HG03469 (cell line): ENCODE measurements around the gene CDK15.
"Not testable (repeated sequence)": the region's sequence is repeated elsewhere in the genome, so short reads cannot be mapped to it uniquely, and the experiment has no call there.

Source experiments
- ATAC-seq: cut with Tn5 transposase; IDR thresholded peaks from one replicate; pipeline ENCODE4 v1.9.1; 2021; ENCODE audit warnings: mild to moderate bottlenecking, moderate library complexity, moderate number of reproducible peaks; ENCODE audit not compliant: unreplicated experiment

CDK15 gene

DNA sequence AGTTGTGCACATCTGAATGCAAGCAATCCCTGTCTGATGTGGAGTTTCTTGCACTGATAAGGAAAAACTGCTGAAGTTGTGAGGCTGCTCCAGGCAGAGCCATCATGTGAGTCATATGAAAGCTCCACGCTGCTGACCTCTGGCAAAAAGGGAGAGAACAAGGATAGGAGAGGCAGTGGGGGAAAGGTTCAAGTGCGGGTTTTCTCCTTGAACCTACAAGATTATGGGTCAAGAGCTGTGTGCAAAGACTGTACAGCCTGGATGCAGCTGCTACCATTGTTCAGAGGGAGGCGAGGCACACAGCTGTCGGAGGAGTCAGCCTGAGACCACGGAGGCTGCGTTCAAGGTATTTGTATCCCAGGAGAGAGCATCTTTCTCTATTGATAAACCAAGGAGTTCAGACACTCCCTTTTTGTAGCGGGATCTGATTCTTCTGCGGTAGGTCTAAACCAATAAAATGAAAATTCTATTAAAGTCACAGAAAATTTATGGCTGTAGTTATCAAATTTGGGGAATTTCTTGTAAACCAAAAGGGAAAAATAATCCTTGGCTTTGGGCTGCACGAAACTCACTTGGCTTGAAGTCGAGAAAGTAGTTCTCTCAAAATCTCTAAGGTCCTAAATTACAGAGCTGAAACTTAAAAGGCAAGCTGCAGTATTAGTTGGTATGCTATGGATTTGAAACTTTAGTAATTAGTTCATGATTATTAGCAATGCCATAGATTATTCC, at the start of gene CDK15:
CDK15 (plus strand) TSS at position 96 of the 729 bp plus-strand sequence; CDS start at position 224, 128 bp downstream.
- ATAC-seq: no peak

DNA sequence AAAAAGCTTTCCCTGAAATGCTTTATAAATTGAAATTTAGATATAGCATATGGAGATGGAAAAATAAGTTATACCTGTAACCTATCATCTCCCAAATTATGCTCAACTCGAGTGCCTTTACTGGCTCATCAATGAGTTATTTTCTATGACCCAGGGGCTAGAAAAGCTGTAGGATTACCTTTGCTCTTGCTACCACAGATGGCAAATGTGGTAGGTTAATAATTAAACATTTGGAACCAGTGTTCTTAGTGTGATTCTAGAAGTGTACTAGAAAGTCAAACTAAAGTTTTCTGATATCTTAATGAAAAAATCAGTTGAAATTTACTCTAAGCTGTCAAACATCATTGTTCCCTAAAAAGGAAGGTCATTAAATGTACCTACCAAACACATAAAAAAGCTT, 48.1 kb upstream of the CDK15 start:
- no peak for ATAC-seq

DNA sequence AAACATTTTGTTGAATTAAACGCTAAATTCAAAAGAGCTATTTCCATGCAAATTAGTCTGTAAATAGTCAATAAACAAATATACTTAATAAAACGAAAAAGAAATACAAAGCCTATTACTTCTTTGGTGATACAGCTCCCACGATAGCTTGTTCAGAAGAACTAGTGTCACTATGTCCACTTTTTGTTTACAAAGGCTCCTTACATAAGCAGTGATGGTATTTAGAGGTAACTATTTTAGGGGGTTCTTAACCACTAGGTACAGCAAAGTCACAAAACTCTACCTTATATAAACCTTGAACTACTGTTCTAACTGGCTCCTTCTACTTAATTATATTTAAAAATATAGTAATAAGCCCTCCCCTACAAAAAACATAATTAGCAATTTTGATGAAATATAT, 47.5 kb upstream of the CDK15 start:
- ATAC-seq: no peak

DNA sequence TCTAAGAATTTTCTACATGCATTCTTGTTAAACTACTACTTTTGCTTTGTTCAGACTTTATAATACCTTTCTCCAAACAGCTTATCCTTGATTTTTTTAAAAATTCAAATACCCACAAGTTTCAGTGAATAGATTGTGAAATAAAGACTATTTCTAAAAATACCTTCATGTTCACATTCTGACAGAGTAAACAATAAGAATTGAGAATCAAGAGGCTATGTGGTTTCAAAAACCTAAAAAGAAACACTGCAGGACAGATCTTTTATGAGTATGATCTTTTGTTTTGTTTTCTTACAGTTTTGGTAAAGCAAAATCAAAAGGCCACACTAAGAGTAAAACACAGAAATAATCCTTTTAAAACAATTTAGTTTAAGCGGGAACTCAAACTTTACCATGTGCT, 46.8 kb upstream of the CDK15 start:
- no peak for ATAC-seq

DNA sequence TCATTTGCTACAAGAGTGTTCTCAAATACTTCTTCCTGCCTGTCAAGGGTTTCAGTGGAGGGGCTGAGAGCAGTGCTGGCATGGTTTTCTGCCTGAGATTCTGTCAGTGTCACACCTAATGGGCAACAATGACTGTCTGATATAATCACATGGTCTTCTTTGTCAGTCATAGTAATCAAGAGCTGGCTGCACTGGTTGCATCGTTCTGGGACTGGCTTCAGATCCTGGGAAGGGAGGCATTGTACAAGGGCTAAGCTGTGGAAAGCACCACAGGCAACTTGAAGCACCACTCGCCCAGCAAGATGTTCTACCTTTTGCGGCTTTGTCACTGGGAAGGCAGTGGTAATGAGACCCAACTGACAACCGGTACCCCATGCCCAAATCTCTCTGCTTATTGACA, 45.2 kb upstream of the CDK15 start:
- ATAC-seq: no peak

DNA sequence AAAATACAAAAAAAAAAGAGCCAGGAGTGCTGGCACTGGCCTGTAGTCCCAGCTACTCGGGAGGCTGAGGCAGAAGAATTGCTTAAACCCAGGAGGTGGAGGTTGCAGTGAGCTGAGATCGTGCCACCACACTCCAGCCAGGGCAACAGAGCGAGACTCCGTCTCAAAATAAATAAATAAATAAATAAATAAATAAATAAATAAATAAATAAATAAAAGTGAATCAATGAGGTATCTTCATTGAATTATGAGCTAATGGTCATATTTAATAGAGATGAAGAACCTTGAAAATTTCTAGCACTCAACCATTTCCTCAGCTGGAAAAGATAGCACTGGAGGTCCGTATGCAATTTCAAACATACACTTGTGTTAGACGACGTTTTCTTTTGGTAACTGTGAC, 41.9 kb upstream of the CDK15 start:
- not testable (repeated sequence) for ATAC-seq

DNA sequence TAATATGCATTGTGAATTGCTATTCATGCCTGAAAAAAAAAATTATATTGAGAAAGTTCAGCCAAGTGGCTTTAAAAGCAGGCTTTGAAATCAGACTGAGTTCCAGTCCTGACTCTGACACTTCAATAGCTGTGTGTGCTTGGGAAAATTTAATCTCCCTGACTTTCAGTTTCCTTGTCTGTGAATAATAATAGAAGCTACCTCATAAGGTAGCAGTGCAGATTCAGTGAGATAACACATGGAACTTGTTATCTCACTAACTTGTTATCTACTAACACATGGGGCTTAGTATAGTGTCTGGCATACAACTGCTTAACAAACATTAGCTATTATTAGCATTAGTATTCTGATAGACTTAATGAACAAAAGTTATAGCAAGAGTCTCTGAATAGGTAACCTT, 40.5 kb upstream of the CDK15 start:
- no peak for ATAC-seq

DNA sequence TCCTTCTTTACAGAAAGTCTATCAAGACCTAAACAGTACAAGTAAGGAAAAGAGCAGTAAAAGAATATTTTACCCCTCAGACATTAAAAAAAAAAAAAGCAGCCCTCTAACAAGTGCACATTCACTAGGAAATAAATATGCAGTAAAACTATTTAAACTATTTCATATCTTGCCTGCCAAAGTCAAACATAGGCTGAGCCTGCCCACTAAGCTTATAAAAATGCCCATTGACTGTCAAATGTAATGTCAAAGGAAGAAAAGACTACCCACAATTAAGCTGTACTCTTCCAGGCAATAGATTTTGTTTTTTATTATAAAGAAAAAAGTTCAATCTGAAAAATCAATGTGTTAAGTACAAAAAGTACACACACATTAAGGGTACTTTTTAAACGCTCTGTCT, 37.4 kb upstream of the CDK15 start:
- no peak for ATAC-seq

DNA sequence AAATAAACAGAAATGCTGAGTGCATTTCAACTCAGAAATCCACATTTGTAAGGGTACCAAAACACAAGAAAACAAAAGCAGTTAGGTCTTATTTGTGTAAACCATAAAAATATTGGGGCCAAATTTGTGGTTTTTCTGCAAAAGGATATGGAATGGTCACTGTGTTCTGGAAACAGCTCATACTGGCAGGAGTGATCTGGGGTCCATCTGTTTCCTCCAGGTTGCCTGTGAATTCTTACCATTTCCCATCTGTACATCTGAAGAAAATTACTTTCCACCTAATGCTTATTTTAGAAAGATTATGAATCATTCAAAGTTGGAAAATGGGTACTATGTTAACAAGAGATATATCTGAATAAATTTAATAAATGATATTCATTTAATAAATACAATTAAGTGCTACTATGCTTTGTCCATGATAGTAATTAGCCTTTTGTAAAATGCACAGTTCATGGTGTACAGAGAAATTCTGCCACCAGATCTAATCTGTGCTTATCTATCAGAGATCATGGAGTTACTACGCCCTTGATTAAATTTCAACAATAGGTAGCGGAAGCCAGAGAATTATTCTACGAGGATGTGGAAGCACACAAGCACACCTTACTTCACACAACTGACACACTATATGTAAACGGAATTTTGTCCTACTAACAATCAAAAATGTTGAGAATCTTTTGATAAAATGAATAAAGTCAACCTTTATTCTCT, 36.5 kb upstream of the CDK15 start:
- no peak for ATAC-seq

DNA sequence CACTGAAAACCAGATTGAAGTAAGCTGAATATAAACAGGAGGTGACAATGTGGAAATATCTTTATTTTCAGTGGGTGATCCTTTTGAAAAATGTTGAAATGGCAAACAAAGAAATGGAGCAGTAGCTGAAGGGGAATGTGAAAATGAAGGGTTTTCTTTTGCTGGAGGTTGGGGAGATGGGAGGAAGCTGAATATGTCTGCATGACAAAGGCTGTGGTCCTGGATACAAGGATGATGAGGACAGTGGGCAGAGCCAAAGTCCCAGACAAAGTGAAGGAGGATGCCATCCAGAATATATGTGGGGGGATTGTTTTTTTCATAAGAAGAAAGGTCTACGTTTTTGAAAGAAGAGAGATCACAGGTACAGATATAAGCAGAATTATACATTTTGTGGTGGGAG, 32.3 kb upstream of the CDK15 start:
- no peak for ATAC-seq

DNA sequence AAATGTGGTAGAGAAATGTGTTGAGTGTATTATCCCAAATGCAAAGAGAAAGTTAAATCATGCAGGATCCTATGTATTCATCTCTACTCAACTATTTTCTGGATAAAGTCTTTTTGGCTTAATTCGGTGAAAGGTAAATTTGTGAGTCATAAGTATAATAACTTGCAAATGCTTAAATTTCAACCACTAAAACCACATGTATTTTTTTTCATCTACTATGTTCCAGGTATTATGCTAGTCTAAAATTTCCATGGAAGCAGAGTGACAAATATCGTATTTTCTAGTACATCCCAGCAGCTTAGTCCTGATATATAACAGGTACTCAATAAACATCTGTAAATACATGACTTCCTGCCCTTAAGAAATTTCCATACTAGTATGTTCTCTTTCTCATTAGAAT, 31.8 kb upstream of the CDK15 start:
- ATAC-seq: no peak

DNA sequence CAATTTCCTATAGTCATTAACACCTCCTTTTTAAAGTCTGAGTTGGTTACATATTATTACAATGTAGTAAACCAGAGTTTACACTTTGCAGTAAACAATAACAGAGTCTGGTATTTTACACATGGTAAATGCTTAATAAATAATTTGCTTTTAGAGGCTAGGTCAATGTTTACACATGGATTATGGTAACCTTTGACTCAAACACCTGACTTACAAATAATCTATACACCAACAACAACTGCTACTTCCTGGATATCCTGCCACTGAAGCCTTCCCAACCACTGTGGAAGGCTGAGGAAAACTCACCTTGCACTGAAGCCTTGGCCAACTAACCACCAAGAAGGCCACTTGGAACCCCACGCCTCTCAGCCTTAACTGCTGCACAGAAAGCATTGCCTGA, 31.0 kb upstream of the CDK15 start:
- no peak for ATAC-seq

DNA sequence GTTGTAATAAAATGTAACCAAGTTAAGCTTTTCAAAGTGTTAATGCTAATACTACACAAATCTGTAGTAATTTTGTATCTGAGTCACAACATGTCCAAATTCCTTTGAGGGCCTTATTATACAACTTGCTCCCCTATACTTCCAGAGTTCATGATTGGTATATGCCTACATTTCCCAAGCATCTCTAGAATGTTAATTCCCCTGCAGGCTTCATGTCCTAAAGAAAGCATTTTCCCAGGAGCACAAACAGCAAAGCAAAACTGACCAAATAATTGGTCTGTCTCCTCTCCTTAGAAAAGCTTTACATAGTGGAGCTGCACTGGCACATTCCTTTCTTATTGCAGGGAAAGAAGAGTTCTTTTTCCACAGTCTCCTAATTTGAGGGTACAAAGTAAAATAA, 29.3 kb upstream of the CDK15 start:
- no peak for ATAC-seq

DNA sequence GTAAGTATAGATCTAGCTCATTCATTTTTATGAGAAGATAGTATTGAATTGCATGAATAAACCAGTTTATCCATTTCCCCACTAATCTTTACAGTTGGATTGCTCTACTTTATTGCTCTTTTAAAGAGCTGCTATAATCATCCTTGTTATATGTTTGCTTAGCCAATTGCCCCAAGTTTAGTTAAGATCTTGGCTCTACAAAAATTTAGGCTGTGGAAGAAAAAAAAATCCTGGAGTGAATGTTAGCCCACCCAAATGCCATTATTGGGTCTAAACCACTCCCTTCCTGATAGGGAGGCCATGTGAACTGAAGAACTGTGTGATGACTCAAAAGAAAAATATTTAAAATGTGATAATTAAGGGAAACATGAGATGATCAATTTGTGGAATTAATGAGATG, 28.5 kb upstream of the CDK15 start:
- no peak for ATAC-seq

DNA sequence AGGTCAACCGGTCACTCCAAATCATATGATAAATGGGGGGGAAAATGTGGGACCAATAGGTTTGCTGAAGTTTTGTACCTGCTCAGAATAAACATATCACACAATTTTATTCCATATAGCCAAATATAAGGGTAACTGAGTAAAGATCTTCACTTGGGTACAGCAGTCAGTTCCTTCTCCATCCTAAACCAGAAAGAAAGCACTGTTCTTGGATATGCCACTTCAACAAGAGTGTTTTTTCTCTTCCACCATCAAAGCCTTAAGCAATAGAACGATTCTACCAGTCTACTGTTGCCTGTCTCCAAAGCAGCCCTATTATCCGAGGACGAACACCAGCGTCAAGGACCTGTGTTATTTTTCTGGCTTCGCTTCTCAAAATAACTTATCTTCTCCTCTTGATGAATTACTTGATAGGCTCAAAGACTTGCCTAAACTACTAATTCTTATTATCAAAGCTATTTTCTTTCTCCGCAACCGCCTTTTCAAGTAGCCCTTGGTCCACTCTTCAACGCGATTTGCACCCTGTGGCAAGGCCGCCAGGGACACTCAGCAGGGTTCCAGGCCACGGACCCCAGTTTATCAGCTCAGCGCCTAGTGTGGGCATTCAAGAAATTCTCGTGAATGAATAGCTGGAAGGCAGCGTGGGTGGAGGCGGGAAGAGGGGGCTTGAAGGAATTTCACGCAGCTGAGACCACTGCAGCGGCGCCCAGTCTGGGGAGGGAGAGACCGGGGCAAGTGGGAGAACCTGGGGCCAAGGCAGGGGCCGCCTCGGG, 26.2 kb upstream of the CDK15 start:
- ATAC-seq: no peak

DNA sequence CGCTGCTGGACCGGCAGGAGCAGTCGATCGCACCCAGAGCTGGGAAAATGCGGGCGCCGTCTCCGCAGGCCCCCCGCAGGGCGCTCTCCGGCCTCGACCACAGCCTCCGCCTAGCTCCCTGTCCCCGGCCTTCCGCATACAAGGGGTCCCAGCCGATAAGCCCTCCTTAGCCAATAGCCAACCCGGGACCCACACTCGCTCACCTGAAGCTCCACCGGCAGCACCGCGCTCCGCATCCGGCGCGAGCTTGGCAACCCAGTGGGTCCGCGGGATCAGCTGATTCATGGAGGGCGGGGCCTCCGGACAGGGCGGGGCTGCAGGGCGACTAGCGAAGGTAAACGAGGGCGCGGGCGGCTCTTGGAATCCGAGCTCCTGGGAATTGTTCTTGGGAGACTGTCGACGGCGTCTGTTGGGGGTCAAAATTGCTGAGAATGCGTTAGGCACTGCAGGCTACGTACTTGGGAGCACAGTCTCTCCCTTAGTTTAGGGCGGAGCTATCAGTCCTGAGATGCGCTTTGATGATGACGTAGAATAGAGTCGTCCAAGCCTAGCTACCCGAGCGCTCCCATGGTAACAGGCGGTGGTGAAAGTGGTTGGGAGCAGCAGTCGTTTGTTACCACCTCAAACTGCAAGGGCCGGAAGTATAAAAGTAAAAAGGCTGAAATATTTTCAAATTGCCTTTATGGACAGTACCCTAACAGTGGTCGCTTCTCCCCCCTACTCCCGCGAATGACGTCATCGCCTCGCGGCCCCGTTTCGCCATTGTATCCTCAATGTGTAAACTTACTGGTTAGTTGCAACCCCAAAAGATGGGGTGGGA, 25.5 kb upstream of the CDK15 start, which contains the start of gene ALS2:
ALS2 (minus strand) TSS at position 260 of the 820 bp plus-strand sequence. CDS start 12,048 bp downstream, outside the sequence.
- ATAC-seq: peak; percentile 84

DNA sequence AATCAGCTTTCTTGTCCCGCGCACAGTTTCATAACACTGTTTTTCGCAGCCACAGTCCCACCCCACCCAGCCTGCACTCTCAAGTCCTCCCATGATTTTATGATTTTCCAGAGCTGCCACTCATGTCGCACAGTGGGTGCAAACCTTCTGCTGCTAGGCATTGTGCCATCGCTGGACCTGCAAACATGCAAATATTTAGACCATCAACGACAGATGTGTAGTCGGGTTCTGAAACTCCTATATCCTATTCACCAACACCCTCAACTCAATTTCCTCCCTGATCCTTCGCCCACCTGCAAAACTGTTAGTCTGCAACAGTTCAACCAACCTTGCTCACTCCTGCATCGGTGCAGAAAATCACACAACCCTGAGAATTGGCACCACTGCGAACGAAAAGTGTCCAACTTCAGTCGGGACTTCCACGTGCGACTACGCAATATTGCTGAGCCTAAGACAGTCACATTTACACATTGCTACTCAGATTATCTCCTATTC, 24.7 kb upstream of the CDK15 start:
- no peak for ATAC-seq

DNA sequence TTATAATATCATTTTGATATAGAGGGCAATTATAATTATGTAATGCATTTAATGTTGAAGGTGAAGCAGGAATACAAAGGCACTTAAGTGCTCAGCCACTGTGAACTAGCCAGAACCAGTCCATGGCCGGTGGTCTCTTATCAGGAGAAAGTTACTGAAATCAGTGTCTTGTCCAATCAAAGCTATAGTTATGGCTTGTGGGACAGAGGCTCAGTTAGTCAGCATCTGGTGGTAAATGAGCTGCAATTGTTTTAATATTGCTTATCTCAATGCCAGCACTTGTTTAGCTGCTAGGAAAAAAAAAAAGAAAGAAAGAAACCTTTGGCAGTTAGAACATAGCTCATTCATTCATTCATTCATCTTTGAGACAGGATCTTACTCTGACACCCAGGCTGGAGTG, 21.8 kb upstream of the CDK15 start:
- ATAC-seq: no peak

DNA sequence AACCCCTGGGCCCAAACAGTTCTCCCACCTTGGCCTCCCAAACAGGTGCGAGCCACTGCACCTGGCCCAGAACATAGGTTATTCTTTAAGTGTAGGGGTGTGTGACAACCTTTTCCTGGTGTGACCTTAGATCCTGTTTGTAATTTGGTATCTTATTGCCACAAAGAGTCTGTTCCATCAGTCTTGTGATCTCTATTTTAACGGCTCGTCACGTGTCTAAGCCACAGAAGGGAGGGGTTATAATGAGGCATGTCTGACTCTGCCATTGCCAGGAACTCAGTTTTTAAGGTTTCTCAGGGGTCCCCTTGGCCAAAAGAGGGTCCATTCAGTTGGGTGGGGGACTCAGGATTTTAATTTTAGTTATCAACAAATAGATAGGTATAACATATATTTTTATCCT, 21.2 kb upstream of the CDK15 start:
- ATAC-seq: no peak

DNA sequence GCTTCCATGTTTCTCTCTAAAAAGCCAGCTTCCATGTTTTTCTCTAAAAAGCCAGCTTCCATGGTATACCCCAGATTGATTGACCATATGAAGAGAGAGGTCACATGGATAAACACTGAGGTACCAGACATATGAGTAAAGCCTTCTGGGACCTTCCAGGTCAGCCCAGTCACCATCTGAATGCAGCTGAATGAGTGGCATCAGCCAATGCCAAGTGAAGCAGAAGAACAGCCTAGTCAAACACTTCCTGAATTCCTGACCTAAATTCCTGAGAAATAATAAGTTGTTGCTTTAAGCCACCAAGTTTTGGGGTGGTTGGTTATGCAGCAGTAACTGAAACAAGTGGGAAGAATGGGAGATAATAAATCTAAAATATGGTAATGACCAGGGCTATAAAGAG, 19.9 kb upstream of the CDK15 start:
- ATAC-seq: no peak

DNA sequence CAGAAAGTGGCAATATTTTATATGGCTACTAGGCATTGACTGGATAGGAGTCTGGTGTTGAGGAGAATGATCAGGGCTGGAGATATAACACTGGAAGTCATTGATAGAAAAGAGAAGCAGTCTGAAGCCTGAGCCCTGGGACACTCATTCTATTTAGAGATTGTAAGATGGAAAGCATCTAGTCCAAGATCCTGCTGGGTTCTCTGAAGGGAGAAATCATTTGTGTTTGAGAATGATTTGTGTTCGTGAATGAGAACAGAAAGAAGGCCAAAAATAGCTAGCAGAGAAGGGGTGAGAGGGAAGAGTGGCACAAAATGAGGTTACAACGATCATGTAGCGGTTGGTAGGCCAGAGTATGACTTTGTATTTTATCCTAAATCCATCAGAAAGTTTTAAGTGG, 18.0 kb upstream of the CDK15 start:
- ATAC-seq: no peak
